Measurements from ENCODE around the gene NUCKS1.

NUCKS1 gene

GRCh38 chr1:205782627-205783432, 32.8 kb upstream of the NUCKS1 start:
- Histone ChIP-seq H3K36me3 (ENCODE audit: insufficient read depth, low read length) (no peaks in the 10 kb centered on the region), H4K20me1 (ENCODE audit: insufficient read depth, low read length, poor library complexity, severe bottlenecking) (no peaks in the 10 kb centered on the region), H3K79me2 (ENCODE audit: insufficient read depth, low read length) (no peaks in the 10 kb centered on the region), H3K27me3 (ENCODE audit: insufficient read depth, low read length, poor library complexity, severe bottlenecking) (no peaks in the 10 kb centered on the region), H3K4me3 (ENCODE audit: low read length, poor library complexity, severe bottlenecking) (no peak overlapping the region), H3K9me2 (replicated peaks; ENCODE audit: low read depth, low read length) (no peaks in the 10 kb centered on the region), H3F3A (ENCODE audit: low read depth) (no peaks in the 10 kb centered on the region), H3K4me2 (ENCODE audit: low read depth, low read length, poor library complexity, severe bottlenecking) (peak overlapping the region; percentile 50), H3K4me1 (ENCODE audit: insufficient read depth, low read length, poor library complexity, severe bottlenecking) (peaks cover 8% of the 10 kb centered on the region), H2AFZ (ENCODE audit: low read length) (no peak overlapping the region), H3K9me3 (ENCODE audit: insufficient read depth, low read depth, low read length) (no peaks in the 10 kb centered on the region), H3K9ac (ENCODE audit: low read depth, low read length, poor library complexity, severe bottlenecking) (no peak overlapping the region)
- TF ChIP-seq EZH2phosphoT487 (IDR thresholded peaks at IDR 0.05; ENCODE audit: borderline replicate concordance) (no peak), CTCF (conservative IDR thresholded peaks at IDR 0.05; ENCODE audit: low read length) (peak; percentile 52)

- Histone ChIP-seq H3K4me1 (ENCODE audit: insufficient read depth, low read length, poor library complexity, severe bottlenecking) (peaks cover 14% of the 10 kb centered on the region), H2AFZ (ENCODE audit: low read length) (no peak overlapping the region), H3K36me3 (ENCODE audit: insufficient read depth, low read length) (no peaks in the 10 kb centered on the region)
These were observed 30.4 kb upstream of the NUCKS1 start for GRCh38 chr1:205780335-205780734.

GRCh38 chr1:205777994-205778393, 28.0 kb upstream of the NUCKS1 start:
- H4K20me1 ChIP-seq (ENCODE audit: insufficient read depth, low read length, poor library complexity, severe bottlenecking), result no peaks in the 10 kb centered on the region
- H3K9me2 ChIP-seq (replicated peaks; ENCODE audit: low read depth, low read length), result no peaks in the 10 kb centered on the region
- H3K4me3 ChIP-seq (ENCODE audit: low read length, poor library complexity, severe bottlenecking), result no peak overlapping the region
- H3F3A ChIP-seq (ENCODE audit: low read depth), result no peaks in the 10 kb centered on the region
- no peak overlapping the region for H3K9ac ChIP-seq (ENCODE audit: low read depth, low read length, poor library complexity, severe bottlenecking)
- H3K27me3 ChIP-seq (ENCODE audit: insufficient read depth, low read length, poor library complexity, severe bottlenecking), result no peaks in the 10 kb centered on the region
- TF ChIP-seq EZH2phosphoT487 (IDR thresholded peaks at IDR 0.05; ENCODE audit: borderline replicate concordance), result no peak
- no peak for TF ChIP-seq CTCF (conservative IDR thresholded peaks at IDR 0.05; ENCODE audit: low read length)
- H3K4me1 ChIP-seq (ENCODE audit: insufficient read depth, low read length, poor library complexity, severe bottlenecking), result peaks cover 20% of the 10 kb centered on the region
- H3K36me3 ChIP-seq (ENCODE audit: insufficient read depth, low read length), result no peaks in the 10 kb centered on the region
- H3K4me2 ChIP-seq (ENCODE audit: low read depth, low read length, poor library complexity, severe bottlenecking), result no peak overlapping the region
- peaks cover 9% of the 10 kb centered on the region for H3K79me2 ChIP-seq (ENCODE audit: insufficient read depth, low read length)
- H2AFZ ChIP-seq (ENCODE audit: low read length), result no peak overlapping the region
- H3K9me3 ChIP-seq (ENCODE audit: insufficient read depth, low read depth, low read length), result no peaks in the 10 kb centered on the region

More at GRCh38 chr1:205780335-205780734, 30.4 kb upstream of the NUCKS1 start:
- Histone ChIP-seq H3K9me2 (replicated peaks; ENCODE audit: low read depth, low read length) (no peaks in the 10 kb centered on the region), H3K4me3 (ENCODE audit: low read length, poor library complexity, severe bottlenecking) (no peak overlapping the region), H3F3A (ENCODE audit: low read depth) (no peaks in the 10 kb centered on the region), H4K20me1 (ENCODE audit: insufficient read depth, low read length, poor library complexity, severe bottlenecking) (no peaks in the 10 kb centered on the region), H3K9me3 (ENCODE audit: insufficient read depth, low read depth, low read length) (no peaks in the 10 kb centered on the region), H3K27me3 (ENCODE audit: insufficient read depth, low read length, poor library complexity, severe bottlenecking) (no peaks in the 10 kb centered on the region), H3K9ac (ENCODE audit: low read depth, low read length, poor library complexity, severe bottlenecking) (no peak overlapping the region), H3K79me2 (ENCODE audit: insufficient read depth, low read length) (no peaks in the 10 kb centered on the region), H3K4me2 (ENCODE audit: low read depth, low read length, poor library complexity, severe bottlenecking) (no peak overlapping the region)
- TF ChIP-seq EZH2phosphoT487 (IDR thresholded peaks at IDR 0.05; ENCODE audit: borderline replicate concordance) (no peak), CTCF (conservative IDR thresholded peaks at IDR 0.05; ENCODE audit: low read length) (no peak)
